HG02642 (cell line): ENCODE measurements around the gene SEC62.
"Not testable (repeated sequence)": the region's sequence is repeated elsewhere in the genome, so short reads cannot be mapped to it uniquely, and the experiment has no call there.

Experiments
- ATAC-seq: cut with Tn5 transposase; IDR thresholded peaks from one replicate; pipeline ENCODE4 v1.9.1; 2021; ENCODE audit warnings: mild to moderate bottlenecking; ENCODE audit not compliant: unreplicated experiment, poor library complexity

The SEC62 gene

DNA sequence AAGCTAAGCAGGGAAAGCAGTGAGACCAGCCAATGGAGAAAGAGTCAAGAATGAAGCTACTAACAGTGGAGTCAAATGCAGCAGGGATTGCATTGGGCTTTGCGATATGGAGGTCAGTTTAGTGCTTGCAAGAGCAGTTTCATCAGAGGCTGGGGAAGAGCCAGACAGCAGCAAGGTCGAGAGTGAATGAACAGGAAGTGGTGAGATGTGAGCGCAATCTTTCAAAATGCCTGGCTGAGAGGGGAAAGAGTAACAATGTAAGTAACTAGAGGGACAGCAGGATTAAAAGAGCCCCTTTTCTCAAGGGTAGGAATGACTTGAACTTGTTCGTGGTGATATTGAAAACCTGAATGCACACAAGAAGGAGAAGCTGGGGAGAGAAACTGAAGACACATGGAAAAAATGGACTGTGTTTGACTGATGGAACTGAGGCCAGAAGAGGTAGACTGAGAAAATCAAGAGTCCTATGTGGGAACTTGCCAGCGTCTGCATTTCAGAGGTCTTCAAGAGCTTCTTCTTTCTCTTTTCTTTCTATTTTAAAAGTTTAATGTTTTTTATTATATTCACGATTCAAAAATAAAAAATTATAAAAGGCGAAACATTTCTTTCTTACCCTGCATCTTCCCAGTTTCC lies 40.5 kb downstream of the SEC62 start:
- peak; percentile 87 for ATAC-seq

- peak; percentile 54 for ATAC-seq
Observed at GRCh38 chr3:170010498-170010897, 43.9 kb downstream of the SEC62 start.

- ATAC-seq: no peak
Observed at GRCh38 chr3:170012683-170013400, 46.2 kb downstream of the SEC62 start.

DNA sequence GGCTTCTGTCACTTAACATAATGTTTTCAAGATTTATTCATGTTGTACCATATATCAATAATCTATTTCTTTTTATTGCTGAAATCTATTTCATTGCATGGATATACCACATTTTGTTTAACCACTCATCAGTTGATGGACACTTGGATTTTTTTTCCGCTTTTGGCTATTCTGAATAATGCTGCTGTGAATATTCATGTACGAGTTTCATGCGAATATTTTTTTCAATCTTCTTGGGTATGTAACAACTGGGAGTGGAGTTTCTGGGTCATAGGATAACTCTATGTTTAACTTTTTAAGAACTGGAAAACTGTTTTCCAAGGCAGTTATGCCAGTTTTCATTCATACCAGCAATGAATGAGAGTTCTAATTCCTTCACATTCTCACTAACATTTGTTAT lies 49.5 kb downstream of the SEC62 start:
- ATAC-seq: no peak

DNA sequence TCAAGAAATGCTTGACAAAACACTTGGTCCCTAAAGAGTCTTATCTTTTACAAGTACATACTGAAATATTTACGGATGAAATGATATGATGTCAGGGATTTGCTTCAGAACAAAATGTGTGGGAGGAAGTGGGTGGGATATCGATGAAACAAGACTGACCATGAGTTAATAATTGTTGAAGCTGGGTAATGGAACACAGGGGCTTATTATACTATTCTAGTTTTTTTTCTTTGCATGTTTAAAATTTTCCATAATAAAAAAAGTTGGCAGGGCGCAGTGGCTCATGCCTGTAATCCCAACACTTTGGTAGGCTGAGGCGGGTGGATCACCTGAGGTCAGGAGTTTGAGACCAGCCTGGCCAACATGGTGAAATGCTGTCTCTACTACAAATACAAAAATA lies 52.7 kb downstream of the SEC62 start:
- not testable (repeated sequence) for ATAC-seq

DNA sequence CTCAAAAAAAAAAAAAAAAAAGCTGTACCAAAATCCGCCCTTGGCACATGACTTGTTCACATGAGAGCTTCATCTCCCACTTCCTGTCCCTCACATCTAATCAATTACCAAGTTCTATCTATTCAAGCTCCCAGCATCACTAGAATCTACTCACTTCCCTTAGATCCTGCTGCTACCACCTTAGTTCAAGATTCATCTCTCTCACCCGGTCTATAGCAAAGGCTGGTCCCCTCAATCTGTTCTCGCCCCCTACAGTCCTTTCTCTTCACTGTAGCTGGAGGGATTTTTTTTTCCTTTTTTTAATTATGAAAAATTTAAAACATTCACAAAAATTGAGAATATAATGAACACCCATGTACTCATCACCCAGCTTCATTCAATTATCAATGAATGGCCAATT lies 54.5 kb downstream of the SEC62 start:
- ATAC-seq: no peak

GRCh38 chr3:170022336-170022735 lies 55.7 kb downstream of the SEC62 start:
- ATAC-seq: no peak

GRCh38 chr3:170023165-170023564 lies 56.6 kb downstream of the SEC62 start:
- no peak for ATAC-seq

- no peak for ATAC-seq
Observed at GRCh38 chr3:170024581-170024980, 58.0 kb downstream of the SEC62 start.

GRCh38 chr3:170027233-170028102 lies 60.9 kb downstream of the SEC62 start:
- no peak for ATAC-seq

GRCh38 chr3:170033489-170033888 lies 66.9 kb downstream of the SEC62 start:
- ATAC-seq: no peak

DNA sequence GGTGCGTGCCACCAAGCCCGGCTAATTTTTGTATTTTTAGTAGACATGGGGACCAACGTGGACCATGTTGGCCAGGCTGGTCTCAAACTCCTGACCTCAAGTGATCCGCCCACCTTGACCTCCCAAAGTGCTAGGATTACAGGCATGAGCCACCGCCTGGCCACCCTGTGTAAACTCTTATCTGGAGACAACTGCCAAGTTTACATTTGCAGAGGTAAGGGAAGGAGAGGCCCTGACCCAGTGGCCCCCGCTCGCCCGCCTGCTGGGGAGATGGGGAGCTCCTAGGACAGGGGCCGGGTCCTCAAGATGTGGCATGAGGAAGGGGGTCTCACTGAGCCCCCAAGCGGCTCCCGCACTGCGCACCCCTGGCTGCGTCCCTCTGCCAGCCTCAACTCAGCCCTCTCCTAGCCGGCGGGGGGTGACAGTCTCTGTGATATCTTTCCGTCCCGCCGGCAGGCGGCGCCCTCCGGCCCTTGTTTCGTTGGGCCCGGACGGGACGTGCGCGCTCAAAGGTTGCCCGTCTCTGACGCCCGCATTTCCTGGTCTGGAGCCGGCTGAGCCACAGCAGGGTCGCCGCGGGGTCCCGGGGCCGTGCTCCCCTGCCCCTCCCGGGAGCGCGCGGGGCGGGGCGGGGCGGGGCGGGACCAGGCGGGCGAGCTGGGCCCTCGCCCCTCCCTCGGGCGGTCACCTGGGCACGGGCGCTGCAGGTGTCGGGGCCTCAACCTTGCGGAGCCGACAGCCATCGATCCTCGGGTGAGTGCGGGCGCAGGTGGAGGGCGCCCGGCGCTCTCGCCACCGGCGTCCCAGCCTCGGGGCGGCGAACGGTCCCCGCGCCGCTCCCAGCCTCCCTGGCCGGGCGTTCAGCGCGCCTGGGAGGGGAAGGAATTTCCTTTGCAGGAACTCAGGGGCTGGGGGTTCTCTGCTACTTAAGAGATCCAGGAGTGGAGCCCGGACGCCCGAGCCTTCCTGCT lies 71.1 kb downstream of the SEC62 start, which contains the start of gene GPR160:
GPR160 (plus strand) TSS at position 533 of the 971 bp plus-strand sequence. CDS start 45,978 bp downstream, outside the sequence.
- peak; percentile 84 for ATAC-seq

DNA sequence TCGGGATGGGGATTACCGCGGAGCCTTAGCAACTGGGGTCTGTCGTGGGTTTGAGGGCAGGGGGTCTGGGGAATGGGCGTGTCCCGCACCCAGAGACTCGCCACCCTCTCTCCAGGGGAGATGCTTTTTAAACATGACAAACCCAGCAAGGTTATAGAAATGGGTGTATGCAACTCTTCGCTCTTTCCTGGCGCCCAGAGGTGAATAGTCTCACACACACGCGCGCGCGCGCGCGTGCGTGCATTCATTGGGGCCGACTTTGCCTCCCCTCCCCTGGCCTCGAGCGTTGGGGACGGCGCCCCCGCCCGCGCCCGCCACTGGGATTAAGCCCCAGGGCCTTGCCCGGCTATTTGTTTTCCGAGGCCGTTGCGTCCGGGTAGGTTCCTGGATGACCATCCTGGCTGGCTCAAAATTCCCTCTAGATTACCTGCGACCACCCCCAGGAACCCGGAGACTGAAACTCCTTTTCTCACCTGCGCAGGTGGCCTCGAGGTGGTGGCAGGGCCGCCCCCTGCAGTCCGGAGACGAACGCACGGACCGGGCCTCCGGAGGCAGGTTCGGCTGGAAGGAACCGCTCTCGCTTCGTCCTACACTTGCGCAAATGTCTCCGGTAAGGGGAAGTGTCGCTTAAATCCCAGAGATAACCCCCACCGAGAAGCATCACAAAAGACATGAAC lies 72.0 kb downstream of the SEC62 start:
- ATAC-seq: peak; percentile 23

DNA sequence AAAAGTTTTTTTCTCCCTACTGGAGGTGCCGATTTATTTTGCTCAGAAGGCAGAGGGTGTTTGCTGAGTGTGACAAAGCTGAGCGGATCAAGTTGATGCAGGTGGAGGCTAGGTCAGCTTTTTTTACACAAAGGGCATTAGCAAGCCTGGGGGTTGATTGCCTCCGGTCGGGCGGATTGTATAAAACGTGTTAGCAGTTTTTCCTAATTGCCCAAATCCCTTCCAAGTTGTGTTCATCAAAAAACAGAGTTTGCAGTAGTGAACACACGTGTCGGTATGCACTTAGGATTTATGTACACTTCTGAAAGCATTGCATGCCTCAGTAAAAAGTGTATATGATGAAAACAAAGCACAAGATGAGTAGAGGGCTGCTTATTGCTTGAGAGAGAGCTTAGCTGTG lies 73.8 kb downstream of the SEC62 start:
- ATAC-seq: no peak

DNA sequence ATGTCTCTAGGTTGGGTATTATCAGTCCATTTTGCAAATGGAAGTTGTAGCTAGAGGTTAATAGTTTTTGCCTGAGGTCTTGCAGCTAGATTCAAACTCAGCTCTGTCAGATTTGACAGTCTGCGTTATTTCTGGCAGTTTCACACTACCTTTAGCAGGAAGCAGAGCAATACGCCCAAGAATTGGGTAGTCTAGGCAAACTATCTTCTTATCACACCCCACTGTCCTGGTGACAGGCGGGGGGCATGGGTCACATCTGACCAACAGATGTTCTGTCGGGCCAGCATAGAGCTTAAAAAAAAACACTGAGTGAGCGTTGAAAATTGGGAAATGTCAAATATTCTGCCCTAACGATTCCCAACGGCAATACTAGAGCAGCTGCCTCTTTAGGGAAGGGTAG lies 76.9 kb downstream of the SEC62 start:
- no peak for ATAC-seq

GRCh38 chr3:170044271-170044670 lies 77.7 kb downstream of the SEC62 start:
- ATAC-seq: no peak

DNA sequence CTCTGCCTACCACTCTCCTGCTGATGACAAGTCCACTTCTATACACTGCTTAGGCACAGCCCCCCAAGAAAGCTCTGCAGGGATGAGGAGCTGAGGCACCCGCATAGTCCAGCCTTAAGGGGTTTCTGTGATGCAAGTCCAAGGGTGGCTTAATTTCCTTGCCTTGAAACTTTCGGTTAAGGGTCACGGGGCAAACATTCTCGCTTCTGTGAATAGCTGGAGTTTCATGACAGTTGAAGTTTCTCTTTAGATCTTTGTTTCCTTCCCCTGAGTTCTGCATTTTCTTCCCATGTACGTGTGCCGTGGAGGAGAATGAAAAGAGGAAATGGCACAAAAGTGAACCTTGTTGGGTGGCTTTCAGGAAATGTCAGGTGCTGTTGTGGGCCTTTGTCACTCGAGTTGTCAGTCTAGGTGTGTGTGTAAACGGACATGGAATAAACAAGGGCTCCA lies 78.2 kb downstream of the SEC62 start:
- ATAC-seq: peak; percentile 83

DNA sequence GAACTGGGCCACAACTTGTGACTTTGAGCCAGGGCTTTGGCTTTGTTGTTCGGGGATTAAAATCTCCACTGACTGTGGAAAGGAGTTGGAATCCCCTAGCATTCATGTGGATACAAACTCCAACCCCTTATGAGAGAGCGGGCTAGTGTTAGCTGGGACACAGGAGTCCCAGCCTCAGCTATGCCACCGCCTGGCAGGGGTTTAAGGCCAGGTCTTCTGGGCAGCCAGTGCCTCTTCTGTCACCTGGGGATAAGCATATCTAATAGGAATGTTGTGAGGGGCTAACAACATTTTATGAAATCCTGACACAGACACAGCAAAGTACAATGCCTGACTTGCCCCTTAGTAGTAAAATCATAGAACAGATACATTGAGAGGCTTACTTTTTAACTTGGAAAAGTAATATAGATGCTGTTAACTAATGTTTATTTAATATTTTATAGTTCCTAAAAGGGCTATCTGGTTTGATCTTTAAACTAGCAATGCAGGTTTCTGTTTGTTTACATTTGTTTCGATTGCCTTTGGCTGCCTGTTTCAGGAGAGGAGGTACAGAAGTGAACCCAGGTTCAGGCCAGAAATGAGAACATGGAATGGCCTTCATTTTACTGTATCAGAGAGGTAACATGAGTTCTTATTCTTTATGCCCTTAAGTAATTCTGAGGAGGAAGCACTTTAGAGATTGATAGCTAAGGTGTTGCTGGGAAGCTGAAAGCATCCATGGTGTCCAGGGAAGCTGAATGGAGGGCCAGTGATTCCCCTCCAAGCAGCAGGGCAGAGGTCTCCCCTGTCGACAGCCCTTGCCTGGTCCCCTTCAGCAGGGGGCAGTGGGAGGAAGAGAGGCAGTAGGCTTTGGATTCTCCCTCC lies 79.9 kb downstream of the SEC62 start:
- ATAC-seq: no peak

DNA sequence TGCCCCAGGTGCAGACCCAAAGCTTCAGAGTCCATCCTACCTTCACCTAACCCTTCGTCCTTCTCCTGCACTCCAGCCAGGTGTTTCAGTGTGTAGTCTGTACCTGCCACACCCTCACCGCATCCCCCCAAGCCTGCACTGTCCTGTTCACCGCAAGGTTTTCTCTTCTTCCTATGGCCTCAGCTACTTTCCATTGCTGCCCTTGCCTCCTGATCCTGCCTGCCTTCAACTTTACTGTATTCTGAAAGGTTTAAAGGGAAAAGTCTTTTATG lies 80.5 kb downstream of the SEC62 start:
- no peak for ATAC-seq
